Measurements from ENCODE around the gene SCLY.

- TF ChIP-seq ZNF589 (CRISPR knock-in tag; conservative IDR thresholded peaks at IDR 0.05) (no peak), POLR2AphosphoS2 (IDR thresholded peaks at IDR 0.05; ENCODE audit: low read depth, low read length) (no peak), KLF16 (CRISPR knock-in tag; IDR thresholded peaks at IDR 0.05) (no peak), GTF2F1 (IDR thresholded peaks at IDR 0.05; ENCODE audit: low read length) (no peak), CTCF (CRISPR knock-in tag; IDR thresholded peaks at IDR 0.05) (no peak), HINFP (CRISPR knock-in tag; IDR thresholded peaks at IDR 0.05; ENCODE audit: low read depth) (no peak)
Measured at GRCh38 chr2:238124488-238125126, 63.8 kb downstream of the SCLY start.
